HPDE6-E6E7 (cell line): ENCODE measurements around the gene PHACTR1.

Experiments used
- DNase-seq: peaks from one replicate; pipeline ENCODE4 v3.0.0; 2011; ENCODE audit warnings: missing footprints; ENCODE audit errors: extremely low spot score

Gene PHACTR1

GRCh38 chr6:12848964-12849808 lies 132.6 kb downstream of the PHACTR1 start:
- no peak for DNase-seq

DNA sequence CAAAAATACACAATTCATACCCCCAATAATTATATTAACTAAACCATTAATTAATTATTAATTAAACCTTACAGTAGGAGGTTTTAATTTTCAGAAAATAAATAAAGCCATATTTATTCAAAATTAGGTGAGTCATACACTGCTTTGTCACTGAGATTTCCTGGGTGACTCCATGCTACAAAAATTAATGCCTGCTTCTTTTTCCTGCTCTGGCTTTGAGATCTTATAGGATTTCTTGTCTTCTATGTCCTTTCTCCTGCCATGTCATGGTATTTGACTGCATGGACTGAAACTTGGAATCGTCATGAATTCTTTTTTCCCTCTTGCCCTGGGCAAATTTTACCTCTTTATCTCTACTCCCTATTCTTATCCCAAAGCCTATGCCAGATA lies 133.2 kb downstream of the PHACTR1 start:
- no peak for DNase-seq

GRCh38 chr6:12851123-12851695 lies 134.6 kb downstream of the PHACTR1 start:
- no peak for DNase-seq

DNA sequence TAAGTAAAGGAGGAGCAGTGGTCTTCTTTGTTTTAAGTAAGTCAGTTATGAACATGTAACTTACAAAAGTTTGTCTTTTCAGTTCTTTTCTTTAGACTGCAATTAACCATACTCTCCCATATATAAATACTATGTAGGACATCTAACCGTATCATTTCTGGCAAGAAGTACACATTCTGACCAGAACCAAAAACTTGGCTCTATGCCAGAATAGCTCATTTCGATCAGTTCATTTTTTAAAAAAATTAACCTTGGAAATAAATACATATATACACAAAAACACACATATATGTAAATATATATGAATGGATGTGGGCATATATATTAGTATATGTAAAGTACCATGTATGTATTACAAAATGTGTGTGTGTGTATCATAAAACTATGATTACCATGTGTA lies 145.0 kb downstream of the PHACTR1 start:
- DNase-seq: no peak

DNA sequence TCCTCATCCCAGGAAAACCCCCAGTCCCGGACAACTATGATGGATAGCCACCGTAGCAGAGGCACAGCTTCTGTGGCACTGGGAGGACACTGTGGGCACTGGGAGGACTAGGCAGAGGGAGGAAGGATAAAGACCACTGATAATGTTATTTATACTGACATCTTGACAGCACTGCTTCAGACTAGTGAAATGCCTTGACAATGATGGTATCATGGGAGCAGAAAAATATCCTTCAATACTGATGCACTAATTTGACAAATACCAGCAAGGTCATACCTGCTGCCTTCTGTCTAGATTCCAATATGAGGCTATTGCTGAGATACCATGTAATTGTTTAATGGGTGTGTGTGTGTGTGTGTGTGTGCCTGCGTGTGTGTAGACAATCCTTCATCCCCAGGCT lies 148.6 kb downstream of the PHACTR1 start:
- DNase-seq: no peak

- no peak for DNase-seq
Measured at GRCh38 chr6:12865671-12866181, 149.2 kb downstream of the PHACTR1 start.

GRCh38 chr6:12866422-12867029 lies 150.0 kb downstream of the PHACTR1 start:
- no peak for DNase-seq

DNA sequence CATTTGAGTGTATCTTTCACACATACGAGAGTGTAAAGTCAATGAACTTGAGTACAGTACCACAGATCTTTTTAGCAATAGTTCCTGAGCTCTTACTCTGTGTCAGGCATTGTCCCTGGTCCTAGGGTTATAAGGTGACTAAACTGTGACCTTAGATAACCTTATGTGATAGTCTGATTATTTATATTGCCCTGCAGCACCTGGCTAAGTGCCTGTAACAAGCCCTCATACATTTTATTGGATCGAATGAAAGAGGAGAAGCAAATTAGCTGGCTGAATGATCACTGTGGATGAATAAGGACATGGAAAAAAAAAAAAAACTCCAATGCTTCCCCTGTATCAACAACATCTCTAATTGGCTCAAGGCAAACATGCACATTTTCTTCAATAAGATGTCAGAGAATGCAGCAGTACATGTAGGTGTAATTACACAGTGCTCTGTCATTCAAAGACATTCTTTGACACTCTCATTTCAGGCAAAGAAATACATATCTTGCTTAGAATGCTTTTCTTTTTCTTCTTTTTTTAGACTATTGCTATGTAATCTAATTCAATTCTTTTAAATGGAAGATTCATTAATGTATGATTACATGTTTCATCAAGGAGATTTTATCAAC lies 153.4 kb downstream of the PHACTR1 start:
- DNase-seq: no peak

- no peak for DNase-seq
Measured at GRCh38 chr6:12873691-12874090, 157.1 kb downstream of the PHACTR1 start.

DNA sequence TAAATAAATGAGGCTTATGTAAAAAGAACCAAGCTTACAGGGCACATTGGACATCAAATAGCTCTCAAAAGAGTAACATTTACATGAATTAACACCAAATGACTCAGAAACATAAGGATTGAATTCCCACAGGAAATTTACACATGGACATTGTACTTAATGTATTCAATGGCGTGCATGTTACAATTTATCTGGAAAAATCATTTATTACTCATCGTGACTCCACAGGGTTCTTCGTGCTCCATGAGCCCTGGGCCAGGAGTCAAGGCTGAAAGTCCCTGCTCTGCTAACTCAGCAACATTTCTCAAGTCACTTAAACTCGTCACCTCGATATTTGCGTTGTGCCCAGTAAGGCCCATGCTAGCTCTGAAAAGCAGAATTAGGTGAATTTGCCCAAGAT lies 158.5 kb downstream of the PHACTR1 start:
- no peak for DNase-seq

GRCh38 chr6:12878741-12879140 lies 162.2 kb downstream of the PHACTR1 start:
- DNase-seq: no peak

DNA sequence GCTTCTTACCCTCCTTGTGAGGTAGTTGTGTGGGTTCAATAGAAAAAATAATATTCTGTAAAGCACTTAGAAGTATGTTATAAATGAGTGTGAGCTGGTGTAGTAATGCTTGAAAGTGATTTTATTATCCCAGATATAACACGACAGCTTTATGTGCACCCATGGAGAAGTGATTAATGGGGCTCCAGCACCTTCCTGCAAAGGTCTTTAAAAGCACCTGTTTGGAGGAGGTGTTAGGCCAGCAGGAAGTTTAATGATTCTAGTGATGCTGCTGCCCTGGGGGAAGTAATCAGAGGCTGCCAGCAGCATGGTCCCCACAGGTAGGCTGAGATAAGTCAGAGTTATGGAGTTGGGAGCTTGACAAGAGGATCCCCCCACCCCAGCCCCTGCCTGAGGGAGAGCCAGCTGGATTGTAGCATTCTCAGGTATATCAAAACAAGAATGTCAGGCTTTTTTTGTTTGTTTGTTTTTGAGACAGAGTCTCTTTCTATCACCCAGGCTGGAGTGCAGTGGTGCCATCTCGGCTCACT lies 166.3 kb downstream of the PHACTR1 start:
- no peak for DNase-seq

DNA sequence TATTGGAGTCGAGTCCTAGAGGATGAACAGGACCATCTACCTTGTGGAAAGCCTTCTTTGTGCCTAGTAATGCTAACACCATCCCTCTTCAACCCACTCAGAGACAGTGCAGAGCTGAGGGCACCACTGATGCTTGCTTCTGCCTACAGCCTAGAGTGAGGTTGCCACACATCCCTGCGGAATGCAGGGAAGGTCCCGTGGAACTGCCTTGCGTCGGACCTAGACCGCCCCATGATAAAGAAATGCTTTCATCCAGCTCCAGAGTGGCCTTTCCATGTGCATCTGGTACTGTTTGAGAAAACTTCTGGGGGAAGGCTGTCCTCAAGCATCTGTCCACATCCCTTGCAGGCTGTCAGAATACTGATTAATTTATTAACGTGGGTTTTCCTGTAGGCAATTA lies 168.4 kb downstream of the PHACTR1 start:
- DNase-seq: no peak

GRCh38 chr6:12886961-12887775 lies 170.6 kb downstream of the PHACTR1 start:
- no peak for DNase-seq

DNA sequence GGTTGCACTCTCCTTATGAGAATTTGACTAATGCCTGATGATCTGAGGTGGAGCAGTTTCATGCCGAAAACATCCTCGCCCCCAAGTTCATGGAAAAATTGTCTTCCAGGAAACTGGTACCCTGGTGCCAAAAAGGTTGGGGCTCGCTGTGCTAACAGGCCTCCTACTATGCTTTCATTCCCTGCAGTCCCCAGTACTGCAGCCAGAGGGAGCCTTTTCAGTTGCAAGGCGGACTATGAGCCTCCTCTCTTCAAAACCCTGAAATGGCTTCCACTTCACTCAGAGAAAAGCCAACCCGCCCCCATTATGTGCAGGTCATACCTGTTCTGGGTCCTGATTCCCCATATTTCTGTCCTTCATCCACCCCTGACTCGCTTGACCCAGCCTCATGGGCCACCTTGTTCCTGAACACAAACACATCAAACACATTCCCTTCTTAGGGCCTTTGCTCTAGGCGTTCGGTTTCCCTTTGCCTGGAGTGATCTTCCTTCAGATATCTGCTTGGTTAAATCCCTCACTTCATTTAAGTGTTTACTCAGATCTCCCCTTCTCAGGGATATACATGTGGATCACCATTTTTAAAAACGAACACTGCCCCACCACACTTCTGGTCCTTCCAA lies 173.7 kb downstream of the PHACTR1 start:
- no peak for DNase-seq

- no peak for DNase-seq
Measured at GRCh38 chr6:12891595-12891994, 175.0 kb downstream of the PHACTR1 start.

GRCh38 chr6:12892151-12892550 lies 175.6 kb downstream of the PHACTR1 start:
- no peak for DNase-seq

DNA sequence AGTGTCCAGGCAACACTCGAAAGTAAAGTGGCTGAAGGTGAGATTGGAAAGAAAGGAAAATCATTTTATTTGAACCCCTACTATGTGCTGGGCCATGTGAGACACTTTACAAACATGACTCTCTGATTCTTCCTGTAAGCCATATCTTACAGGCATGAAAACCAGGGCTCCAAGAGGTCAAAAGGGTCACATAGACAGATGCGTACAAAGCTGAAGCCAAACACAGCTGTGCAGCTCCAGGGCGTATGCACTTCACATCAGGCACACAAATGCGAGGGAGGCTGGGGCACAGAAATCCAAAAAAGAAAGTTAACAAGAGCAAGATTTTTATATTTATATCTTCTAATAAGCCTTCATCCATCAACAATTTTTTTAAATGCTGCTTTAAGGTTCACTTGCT lies 176.5 kb downstream of the PHACTR1 start:
- DNase-seq: no peak

DNA sequence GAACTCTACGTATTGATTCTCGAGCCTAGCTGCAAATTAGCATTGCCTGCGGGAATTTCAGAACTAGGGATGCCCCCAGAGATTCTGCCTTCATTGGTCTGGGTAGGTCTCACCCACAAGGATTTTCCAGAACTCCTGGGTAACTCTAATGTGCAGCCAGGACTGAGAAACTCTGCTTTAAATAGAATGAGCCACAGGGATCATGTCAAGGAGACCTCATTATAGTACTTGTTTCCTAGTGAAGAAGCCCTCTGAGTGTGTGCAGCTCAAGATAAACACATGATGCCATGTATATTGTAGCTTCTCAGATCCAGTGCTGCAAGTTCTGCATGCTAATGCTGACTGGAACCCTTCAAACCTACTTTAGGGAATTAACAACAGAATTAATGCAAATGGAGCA lies 179.2 kb downstream of the PHACTR1 start:
- no peak for DNase-seq

DNA sequence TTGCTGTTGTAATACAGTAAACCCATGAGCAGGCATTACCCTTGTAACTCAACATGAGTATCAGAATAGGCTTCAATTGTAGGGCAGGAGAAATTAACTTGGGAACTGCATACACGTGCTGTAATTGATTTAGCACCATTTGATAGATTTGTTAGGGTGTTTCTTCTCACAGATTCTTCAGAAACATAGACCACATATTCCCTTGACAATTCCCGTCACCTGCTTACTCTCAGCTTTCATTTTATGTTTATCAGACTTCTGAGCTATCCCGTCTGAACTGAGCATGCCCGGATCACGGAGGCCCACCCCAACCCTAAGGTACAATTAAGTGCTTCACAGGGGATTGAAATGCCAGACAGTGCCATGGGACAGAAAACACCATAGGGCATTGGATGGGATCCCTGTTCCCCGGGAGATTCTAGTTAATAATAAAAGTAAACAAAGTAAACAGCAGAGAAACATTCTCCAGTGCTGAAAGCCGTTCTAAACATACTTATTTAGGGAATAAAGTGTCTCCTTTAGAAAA lies 179.7 kb downstream of the PHACTR1 start:
- no peak for DNase-seq

DNA sequence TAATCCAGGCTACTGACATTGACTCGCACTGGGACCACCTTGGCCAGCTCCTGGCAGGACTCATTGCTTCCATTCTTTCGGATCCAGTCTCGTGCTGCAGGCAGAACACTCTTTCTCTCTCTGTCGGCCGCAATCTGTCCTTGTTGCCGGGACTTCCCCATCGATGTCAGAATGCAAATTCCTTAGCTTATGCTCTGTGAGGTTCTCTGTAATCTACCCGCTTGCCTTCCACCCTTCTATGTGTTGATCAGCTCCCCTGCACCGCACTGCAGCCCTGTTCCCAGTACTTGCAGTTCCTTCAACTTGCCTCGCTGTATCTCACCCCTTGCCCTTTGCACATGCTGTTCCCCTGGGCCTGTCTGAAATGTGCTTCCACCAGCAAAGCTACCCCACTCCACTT lies 182.0 kb downstream of the PHACTR1 start:
- DNase-seq: no peak
